ENCODE results near the gene NKAIN2.
"Not testable (repeated sequence)": the region's sequence is repeated elsewhere in the genome, so short reads cannot be mapped to it uniquely, and the experiment has no call there.

DNA sequence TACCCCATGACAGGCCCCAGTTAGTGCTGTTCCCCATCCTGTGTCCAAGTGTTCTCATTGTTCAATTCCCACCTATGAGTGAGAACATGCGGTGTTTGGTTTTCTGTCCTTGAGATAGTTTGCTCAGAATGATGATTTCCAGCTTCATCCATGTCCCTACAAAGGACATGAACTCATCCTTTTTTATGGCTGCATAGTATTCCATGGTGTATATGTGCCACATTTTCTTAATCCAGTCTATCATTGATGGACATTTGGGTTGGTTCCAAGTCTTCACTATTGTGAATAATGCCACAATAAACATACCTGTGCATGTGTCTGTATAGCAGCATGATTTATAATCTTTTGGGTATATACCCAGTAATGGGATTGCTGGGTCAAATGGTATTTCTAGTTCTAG lies 218.4 kb downstream of the NKAIN2 start:
- TF ChIP-seq, protein P1, sequence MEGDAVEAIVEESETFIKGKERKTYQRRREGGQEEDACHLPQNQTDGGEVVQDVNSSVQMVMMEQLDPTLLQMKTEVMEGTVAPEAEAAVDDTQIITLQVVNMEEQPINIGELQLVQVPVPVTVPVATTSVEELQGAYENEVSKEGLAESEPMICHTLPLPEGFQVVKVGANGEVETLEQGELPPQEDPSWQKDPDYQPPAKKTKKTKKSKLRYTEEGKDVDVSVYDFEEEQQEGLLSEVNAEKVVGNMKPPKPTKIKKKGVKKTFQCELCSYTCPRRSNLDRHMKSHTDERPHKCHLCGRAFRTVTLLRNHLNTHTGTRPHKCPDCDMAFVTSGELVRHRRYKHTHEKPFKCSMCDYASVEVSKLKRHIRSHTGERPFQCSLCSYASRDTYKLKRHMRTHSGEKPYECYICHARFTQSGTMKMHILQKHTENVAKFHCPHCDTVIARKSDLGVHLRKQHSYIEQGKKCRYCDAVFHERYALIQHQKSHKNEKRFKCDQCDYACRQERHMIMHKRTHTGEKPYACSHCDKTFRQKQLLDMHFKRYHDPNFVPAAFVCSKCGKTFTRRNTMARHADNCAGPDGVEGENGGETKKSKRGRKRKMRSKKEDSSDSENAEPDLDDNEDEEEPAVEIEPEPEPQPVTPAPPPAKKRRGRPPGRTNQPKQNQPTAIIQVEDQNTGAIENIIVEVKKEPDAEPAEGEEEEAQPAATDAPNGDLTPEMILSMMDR (IDR thresholded peaks at IDR 0.05 in 4 of 5, conservative IDR thresholded peaks at IDR 0.05 in 1 of 5): not testable (repeated sequence)
- TF ChIP-seq POLR2A (IDR thresholded peaks at IDR 0.05): not testable (repeated sequence)
